KMS-11 (cell line): ENCODE results near the gene TSPAN9.

Experiments used
- H2AFZ ChIP-seq: fragments of 200-600 bp; sonication (generic); 2 replicates; pipeline ENCODE4 v1.6.1; 2016; ENCODE audit warnings: antibody characterized with exemption, mixed run types, low read depth
- H3K27ac ChIP-seq: fragments of 200-600 bp; sonication (generic); 2 replicates; pipeline ENCODE4 v1.6.1; 2016; ENCODE audit warnings: mild to moderate bottlenecking, mixed run types
- H3K27me3 ChIP-seq: fragments of 200-600 bp; sonication (generic); 2 replicates; pipeline ENCODE4 v1.6.1; 2017; ENCODE audit warnings: mild to moderate bottlenecking, low read depth, mixed run types, moderate library complexity; ENCODE audit not compliant: insufficient read depth
- H3K36me3 ChIP-seq: fragments of 200-600 bp; sonication (generic); 2 replicates; pipeline ENCODE4 v1.6.1; 2017; ENCODE audit warnings: mild to moderate bottlenecking, mixed run types; ENCODE audit not compliant: insufficient read depth
- H3K4me1 ChIP-seq: fragments of 200-600 bp; sonication (generic); 2 replicates; pipeline ENCODE4 v1.6.1; 2016; ENCODE audit warnings: mild to moderate bottlenecking, low read depth, mixed run types; ENCODE audit not compliant: poor library complexity, severe bottlenecking
- H3K4me2 ChIP-seq: fragments of 200-600 bp; sonication (generic); 2 replicates; pipeline ENCODE4 v1.7.0; 2016; ENCODE audit warnings: mild to moderate bottlenecking, mixed run types
- H3K4me3 ChIP-seq: fragments of 200-600 bp; sonication (generic); IDR thresholded peaks from 2 replicates; pipeline ENCODE4 v1.6.1; 2017; ENCODE audit warnings: low read depth, low read length, mixed read lengths; ENCODE audit not compliant: insufficient read depth
- H3K79me2 ChIP-seq: fragments of 200-600 bp; sonication (generic); 2 replicates; pipeline ENCODE4 v1.6.1; 2016; ENCODE audit warnings: low read depth, mixed run types; ENCODE audit not compliant: insufficient read depth
- H3K9ac ChIP-seq: fragments of 200-600 bp; sonication (generic); 2 replicates; pipeline ENCODE4 v1.6.1; 2016; ENCODE audit warnings: mild to moderate bottlenecking, mixed run types
- H4K20me1 ChIP-seq: fragments of 200-600 bp; sonication (generic); 2 replicates; pipeline ENCODE4 v1.6.1; 2016; ENCODE audit warnings: mild to moderate bottlenecking, mixed run types; ENCODE audit not compliant: insufficient read depth
- TF ChIP-seq, protein P1 (sequence below): fragments of 200-600 bp; sonication (generic); conservative IDR thresholded peaks from 2 replicates; pipeline ENCODE4 v1.6.1; 2017; ENCODE audit warnings: low read depth, mild to moderate bottlenecking, antibody characterized with exemption, low read length, moderate library complexity, mixed read lengths

TSPAN9 gene

DNA sequence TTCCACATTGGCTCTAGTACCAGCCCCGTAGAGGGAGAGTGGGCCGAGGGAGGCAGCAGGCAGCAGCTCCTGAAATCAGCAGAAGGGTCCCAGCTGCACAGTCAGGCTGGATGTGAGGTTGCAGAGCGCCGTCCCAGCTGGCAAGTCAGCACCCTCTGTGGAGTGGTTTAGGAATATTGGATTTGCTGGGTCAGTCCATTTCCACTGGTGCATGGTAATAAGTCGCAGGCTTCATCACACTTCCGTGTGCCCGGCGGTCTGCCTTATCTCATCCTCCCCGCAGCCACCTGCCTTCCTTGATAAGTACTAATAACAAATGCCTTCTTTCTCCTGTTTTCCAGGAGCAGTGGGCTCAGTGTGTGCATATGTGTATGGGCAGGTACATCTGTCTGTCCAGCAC lies 112.9 kb downstream of the TSPAN9 start:
- Histone ChIP-seq H2AFZ (no peak overlapping the region), H3K27ac (no peak overlapping the region), H3K27me3 (no peaks in the 10 kb centered on the region), H3K4me1 (no peaks in the 10 kb centered on the region), H3K4me3 (no peak overlapping the region), H3K36me3 (no peaks in the 10 kb centered on the region), H3K9ac (no peak overlapping the region), H4K20me1 (no peaks in the 10 kb centered on the region), H3K79me2 (no peaks in the 10 kb centered on the region), H3K4me2 (no peak overlapping the region)
- TF ChIP-seq, protein P1, sequence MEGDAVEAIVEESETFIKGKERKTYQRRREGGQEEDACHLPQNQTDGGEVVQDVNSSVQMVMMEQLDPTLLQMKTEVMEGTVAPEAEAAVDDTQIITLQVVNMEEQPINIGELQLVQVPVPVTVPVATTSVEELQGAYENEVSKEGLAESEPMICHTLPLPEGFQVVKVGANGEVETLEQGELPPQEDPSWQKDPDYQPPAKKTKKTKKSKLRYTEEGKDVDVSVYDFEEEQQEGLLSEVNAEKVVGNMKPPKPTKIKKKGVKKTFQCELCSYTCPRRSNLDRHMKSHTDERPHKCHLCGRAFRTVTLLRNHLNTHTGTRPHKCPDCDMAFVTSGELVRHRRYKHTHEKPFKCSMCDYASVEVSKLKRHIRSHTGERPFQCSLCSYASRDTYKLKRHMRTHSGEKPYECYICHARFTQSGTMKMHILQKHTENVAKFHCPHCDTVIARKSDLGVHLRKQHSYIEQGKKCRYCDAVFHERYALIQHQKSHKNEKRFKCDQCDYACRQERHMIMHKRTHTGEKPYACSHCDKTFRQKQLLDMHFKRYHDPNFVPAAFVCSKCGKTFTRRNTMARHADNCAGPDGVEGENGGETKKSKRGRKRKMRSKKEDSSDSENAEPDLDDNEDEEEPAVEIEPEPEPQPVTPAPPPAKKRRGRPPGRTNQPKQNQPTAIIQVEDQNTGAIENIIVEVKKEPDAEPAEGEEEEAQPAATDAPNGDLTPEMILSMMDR = no peak

DNA sequence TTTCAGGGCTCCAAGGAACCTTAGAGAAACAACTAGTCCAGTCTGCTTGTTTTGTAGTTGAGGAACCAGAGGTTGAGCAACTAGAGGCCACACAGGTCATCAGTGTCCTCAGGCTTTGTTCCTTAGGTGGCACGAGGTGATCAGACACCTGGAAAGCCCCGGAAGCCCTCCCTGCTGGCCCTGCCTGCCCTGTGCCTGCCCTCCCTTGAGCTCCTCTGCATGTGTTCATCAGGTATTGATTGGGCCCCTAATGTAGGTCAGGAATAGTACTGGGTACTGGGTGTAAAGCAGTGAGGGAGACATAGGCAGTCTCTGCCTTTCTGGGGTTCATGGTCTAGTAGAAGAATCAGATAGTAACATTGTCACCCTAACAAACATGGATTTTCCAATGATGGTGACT lies 114.3 kb downstream of the TSPAN9 start:
- H3K4me1 ChIP-seq = no peaks in the 10 kb centered on the region

DNA sequence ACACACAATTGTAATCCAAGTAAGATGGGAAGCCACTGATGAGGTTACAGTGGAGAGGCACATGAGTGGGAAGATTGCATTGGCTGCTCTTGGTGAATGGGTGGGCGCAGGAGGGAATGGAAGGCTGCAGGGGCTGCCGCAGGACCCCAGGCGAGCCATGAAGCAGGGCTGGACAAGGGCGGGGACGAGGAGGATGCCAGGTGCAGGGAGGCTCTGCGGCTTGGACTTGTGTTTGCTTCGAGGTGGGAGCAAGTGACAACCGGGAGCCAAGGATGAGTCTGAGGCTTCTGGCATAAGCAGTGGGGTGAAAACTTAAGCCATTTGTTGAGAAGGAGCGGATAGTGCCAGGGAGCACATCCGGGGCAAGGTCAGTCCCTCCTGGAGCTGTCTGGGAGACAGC lies 115.0 kb downstream of the TSPAN9 start:
- Histone ChIP-seq H3K36me3 (no peaks in the 10 kb centered on the region), H3K27me3 (no peaks in the 10 kb centered on the region), H3K4me1 (no peaks in the 10 kb centered on the region), H3K4me3 (no peak overlapping the region), H3K27ac (no peak overlapping the region), H3K4me2 (no peak overlapping the region), H3K9ac (no peak overlapping the region), H2AFZ (no peak overlapping the region), H4K20me1 (no peaks in the 10 kb centered on the region), H3K79me2 (no peaks in the 10 kb centered on the region)
- TF ChIP-seq, protein P1 = no peak

More for the DNA sequence above, 114.3 kb downstream of the TSPAN9 start:
- no peaks in the 10 kb centered on the region for H3K79me2 ChIP-seq
- TF ChIP-seq, protein P1 = no peak
- no peaks in the 10 kb centered on the region for H3K36me3 ChIP-seq
- H3K4me2 ChIP-seq = no peak overlapping the region
- no peak overlapping the region for H3K4me3 ChIP-seq
- H4K20me1 ChIP-seq = no peaks in the 10 kb centered on the region
- no peaks in the 10 kb centered on the region for H3K27me3 ChIP-seq
- no peak overlapping the region for H3K27ac ChIP-seq
- no peak overlapping the region for H2AFZ ChIP-seq
- H3K9ac ChIP-seq = no peak overlapping the region

DNA sequence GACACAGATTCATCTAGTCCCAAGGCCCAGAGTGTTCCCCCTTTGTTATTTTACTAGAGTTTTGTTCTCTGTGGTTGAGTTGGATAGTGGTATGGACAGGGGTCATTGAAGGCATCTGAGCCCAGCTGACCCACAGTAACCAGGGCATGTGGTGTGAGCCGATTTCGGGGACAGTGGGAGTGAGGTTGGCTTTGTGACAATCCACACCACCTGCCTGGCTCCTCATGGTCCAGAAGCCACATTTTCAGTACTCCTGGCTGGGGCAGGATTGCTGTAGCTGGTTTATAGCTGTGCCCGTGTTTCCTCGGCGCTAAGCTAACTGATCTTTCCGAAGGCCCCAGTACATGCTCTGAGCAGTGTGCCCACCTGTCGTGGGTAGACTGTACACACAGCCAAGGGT lies 116.0 kb downstream of the TSPAN9 start:
- H3K27ac ChIP-seq = no peak overlapping the region

More for the DNA sequence above, 116.0 kb downstream of the TSPAN9 start:
- TF ChIP-seq, protein P1 = no peak
- H3K27me3 ChIP-seq = no peaks in the 10 kb centered on the region
- H3K9ac ChIP-seq = no peak overlapping the region
- no peak overlapping the region for H2AFZ ChIP-seq
- no peak overlapping the region for H3K4me2 ChIP-seq
- H3K4me3 ChIP-seq = no peak overlapping the region
- H3K79me2 ChIP-seq = no peaks in the 10 kb centered on the region
- H4K20me1 ChIP-seq = no peaks in the 10 kb centered on the region
- no peaks in the 10 kb centered on the region for H3K36me3 ChIP-seq
- no peaks in the 10 kb centered on the region for H3K4me1 ChIP-seq
